HAP-1 (cell line): Measurements from ENCODE around the gene TXK.

Experiments
- DNase-seq, 2 experiments: peaks; one replicate each; pipeline ENCODE4 v3.0.0-alpha.2; 2016 to 2020; ENCODE audit warnings: low spot score in 2 of 2
- H3K27me3 ChIP-seq: fragments of 250-450 bp; sonication (Bioruptor Pico); 2 replicates; pipeline ENCODE4 v1.5.1; 2020; ENCODE audit warnings: low read depth, mild to moderate bottlenecking, moderate library complexity
- H3K36me3 ChIP-seq: fragments of 250-450 bp; sonication (Bioruptor Pico); replicated peaks from 2 replicates; pipeline ENCODE4 v1.5.1; 2020; ENCODE audit warnings: mild to moderate bottlenecking
- H3K4me1 ChIP-seq: fragments of 250-450 bp; sonication (Bioruptor Pico); 2 replicates; pipeline ENCODE4 v1.5.1; 2020; ENCODE audit warnings: mild to moderate bottlenecking
- H3K4me3 ChIP-seq: fragments of 250-450 bp; sonication (Bioruptor Pico); 2 replicates; pipeline ENCODE4 v1.5.1; 2020; ENCODE audit warnings: mild to moderate bottlenecking, moderate library complexity
- H3K9me3 ChIP-seq: fragments of 250-450 bp; sonication (Bioruptor Pico); 2 replicates; pipeline ENCODE4 v1.5.1; 2020; ENCODE audit warnings: mild to moderate bottlenecking, moderate library complexity
- in situ Hi-C: fragments of 300-500 bp; cut with MboI; formaldehyde crosslinking; loops from 3 replicates; pipeline ENCODE4 v1.14.3; 2020; ENCODE audit warnings: low sequenced_read_pairs, inconsistent platforms, mixed read lengths

The TXK gene

DNA sequence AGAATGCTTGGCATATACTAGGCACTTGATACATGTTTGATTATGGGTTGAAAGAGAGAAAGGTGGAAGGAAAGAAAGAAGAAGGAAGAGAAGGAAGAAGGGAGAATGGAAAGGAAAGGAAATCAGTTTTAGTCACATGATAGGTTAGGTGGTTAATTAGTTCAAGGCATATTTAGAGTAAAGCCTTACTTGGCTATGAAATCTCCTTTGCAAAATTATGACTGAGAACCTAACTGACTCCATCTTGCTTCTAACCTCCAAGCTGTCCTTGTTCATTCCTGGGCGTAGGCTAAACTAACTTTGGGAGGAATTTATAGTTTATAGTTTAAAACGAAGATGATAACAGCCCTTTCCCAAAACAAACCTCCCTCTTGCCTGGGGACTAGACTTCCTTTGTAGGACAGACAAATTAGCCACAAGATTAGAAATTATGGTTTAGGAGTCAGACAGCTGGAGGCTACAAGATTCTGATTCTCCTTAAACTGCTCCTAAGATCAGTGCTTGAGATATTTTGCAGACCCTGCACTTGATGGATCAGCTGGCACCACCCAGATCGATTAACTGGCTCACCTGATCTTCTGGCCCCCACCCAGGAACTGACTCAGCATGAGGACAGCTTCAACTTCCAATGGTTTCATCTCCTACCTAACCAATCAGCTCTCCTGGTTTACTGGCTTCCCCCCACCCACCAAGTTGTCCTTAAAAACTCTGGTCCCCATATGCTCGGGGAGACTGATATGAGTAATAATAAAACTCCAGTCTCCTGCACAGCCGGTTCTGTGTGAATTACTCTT lies 55.0 kb downstream of the TXK start:
- in situ Hi-C loops = loop anchor here (25.0 kb wide), 2 partner anchors 142 to 392 kb away; no protein-coding TSS in a partner anchor
- DNase-seq = no peak
- Histone ChIP-seq H3K4me1 (peaks cover 4% of the 10 kb centered on the region), H3K36me3 (no peaks in the 10 kb centered on the region), H3K4me3 (no peak overlapping the region), H3K9me3 (no peaks in the 10 kb centered on the region), H3K27me3 (no peaks in the 10 kb centered on the region)

DNA sequence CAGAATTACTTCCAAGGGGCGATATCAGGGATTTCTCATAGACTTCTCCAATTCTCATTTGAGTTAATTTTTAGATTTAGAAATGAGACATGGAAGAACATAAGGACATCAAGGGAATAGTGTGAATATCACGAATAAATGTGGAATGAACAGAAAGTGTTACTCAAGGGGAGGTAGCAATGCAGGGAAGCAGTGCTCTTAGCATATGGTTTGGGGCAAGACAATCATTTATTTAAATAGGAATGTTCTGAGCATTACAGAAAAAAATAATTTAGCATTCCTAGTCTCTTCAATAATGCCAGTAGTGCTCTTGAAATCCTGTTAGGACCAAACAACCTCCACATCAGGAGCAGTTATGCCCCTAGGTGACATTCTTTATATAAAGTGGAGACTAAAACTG lies 55.6 kb downstream of the TXK start:
- DNase-seq = no peak
- Histone ChIP-seq H3K27me3 (no peaks in the 10 kb centered on the region), H3K9me3 (no peaks in the 10 kb centered on the region), H3K36me3 (no peaks in the 10 kb centered on the region), H3K4me1 (peaks cover 9% of the 10 kb centered on the region), H3K4me3 (no peak overlapping the region)
- in situ Hi-C loops = loop anchor here (25.0 kb wide), 2 partner anchors 141 to 391 kb away; no protein-coding TSS in a partner anchor

DNA sequence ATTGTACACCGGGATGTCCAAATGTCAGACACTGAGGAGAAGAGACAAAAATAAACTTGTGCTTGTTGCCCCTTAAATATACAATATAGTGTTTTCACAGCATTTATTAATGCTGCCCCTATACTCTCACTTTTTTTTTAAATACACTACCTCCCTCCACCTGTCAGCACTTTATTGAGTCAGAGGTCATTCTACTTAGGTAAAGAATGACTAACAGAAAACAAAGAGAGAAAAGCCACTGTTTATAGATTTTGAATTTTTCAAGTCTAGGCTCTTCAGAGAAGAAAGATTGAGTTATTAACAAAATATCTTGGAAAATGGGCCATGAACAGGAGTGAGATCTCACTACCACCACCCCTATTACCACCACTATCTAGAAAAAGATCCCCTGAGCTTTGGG lies 59.4 kb downstream of the TXK start:
- H3K36me3 ChIP-seq = no peaks in the 10 kb centered on the region
- H3K27me3 ChIP-seq = no peaks in the 10 kb centered on the region
- DNase-seq = no peak
- in situ Hi-C loops = loop anchor here (25.0 kb wide), 2 partner anchors 137 to 387 kb away; no protein-coding TSS in a partner anchor
- peaks cover 15% of the 10 kb centered on the region for H3K4me1 ChIP-seq
- H3K4me3 ChIP-seq = no peak overlapping the region
- no peaks in the 10 kb centered on the region for H3K9me3 ChIP-seq

DNA sequence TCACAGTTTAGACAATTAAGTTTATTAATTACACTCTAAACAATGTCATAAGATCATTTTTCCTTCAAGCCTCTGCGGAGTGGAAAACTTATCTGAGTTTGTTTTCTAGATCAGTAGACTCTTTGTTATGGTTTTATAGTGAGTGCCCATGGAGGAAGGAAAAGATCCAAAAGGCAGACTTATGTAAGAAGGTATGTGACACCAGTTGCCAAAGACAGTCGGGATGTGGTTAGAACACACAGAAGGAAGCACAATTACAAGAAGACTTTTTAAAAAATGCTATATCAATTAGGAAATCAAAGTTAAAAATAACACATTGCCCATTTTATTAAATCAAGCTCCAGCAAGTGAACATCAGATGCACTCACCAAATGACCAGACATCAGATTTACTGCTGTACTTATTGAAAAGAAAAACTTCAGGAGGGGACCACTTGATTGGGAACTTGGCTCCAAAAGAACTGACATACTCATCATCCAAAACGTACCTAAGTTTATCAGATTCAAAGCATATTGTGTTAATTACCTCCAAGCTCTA lies 60.4 kb downstream of the TXK start:
- DNase-seq = no peak
- Histone ChIP-seq H3K9me3 (no peaks in the 10 kb centered on the region), H3K36me3 (no peaks in the 10 kb centered on the region), H3K4me3 (no peak overlapping the region), H3K4me1 (peaks cover 15% of the 10 kb centered on the region), H3K27me3 (no peaks in the 10 kb centered on the region)
- in situ Hi-C loops = no loop called here

DNA sequence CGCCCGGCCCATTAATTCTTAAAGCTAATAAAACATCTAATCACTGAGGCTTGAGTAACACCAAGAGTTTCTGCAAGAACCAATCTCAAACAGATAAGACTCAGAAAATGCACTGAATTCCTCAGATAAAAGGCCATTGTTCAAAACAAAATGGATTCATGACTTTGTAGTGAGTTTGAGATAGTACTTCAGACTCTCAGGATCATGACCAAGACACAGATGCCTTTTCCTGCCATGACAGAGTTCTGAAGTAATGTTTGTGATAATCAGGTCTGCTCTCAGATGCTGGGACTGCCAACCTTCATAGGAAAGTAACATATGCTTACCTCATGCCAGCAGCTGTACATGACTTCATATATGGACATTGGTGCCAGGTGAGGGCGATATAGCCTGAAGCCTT lies 62.9 kb downstream of the TXK start:
- no peaks in the 10 kb centered on the region for H3K9me3 ChIP-seq
- in situ Hi-C loops = no loop called here

DNA sequence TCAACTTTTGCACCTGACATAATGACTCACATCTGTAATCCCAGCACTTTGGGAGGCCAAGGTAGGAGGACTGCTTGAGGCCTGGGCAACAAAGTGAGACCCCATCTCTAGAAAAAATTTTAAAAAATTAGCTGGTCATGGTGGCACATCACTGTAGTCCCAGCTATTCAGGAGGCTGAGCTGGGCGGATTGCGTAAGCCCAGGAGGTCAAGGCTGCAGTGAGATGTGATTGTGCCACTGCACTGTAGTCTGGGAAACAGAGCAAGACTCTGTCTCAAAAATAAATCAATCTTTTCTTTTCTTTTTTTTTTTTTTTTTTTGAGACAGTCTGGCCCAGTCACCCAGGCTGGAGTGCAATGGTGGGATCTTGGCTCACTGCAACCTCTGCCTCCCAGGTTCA lies 65.0 kb downstream of the TXK start:
- Histone ChIP-seq H3K27me3 (no peaks in the 10 kb centered on the region), H3K4me3 (no peak overlapping the region), H3K4me1 (peaks cover 10% of the 10 kb centered on the region), H3K9me3 (no peaks in the 10 kb centered on the region), H3K36me3 (no peaks in the 10 kb centered on the region)
- DNase-seq = no peak
- in situ Hi-C loops = no loop called here

More for the DNA sequence above, 62.9 kb downstream of the TXK start:
- H3K4me1 ChIP-seq = peaks cover 15% of the 10 kb centered on the region
- H3K36me3 ChIP-seq = no peaks in the 10 kb centered on the region
- peak in 1 of 2 experiments; percentile 59 for DNase-seq
- H3K27me3 ChIP-seq = no peaks in the 10 kb centered on the region
- H3K4me3 ChIP-seq = no peak overlapping the region

DNA sequence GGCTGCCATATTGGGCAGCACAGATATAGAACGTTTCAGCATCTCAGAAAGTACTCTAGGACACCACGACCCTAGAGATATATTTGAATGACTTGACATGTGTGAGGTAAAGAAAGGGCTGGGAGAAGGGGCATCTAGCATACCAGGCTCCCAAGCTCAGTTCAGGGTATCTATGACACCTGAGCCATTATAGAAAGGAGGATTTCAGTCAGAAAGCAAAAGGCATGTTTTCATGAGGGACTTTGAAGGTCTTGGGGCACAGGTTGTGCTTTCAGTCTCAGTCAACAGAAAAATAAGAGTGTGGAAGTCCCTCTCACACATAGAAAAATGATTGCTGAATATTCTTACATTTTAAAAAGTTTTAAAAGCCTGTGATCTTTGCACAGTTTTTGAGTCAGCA lies 65.9 kb downstream of the TXK start:
- Histone ChIP-seq H3K9me3 (no peaks in the 10 kb centered on the region), H3K4me1 (peaks cover 5% of the 10 kb centered on the region; the same call in 1 of the 2 replicates), H3K4me3 (no peak overlapping the region), H3K27me3 (no peaks in the 10 kb centered on the region), H3K36me3 (no peaks in the 10 kb centered on the region)
- no peak for DNase-seq
- in situ Hi-C loops = no loop called here

DNA sequence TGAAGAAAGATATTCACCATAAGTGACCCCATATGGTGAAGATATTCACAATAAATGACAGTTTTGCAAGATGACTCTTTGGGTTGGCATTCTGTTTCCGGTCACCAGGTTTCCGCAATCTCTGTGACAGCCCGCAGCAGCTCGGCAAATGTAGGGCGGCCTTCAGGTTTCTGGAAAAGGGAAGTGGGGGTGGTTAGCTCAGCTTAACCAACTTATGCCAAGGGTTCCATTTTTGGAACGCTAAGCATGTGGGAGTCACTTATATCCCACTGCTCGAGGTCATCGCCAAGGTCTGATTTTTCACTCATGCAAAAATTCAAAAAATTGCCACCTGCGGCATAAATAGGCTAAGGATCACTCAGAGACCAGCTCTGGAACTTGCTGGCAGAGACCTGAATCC lies 66.5 kb downstream of the TXK start:
- H3K36me3 ChIP-seq = no peaks in the 10 kb centered on the region
- H3K9me3 ChIP-seq = no peaks in the 10 kb centered on the region
- H3K4me3 ChIP-seq = no peak overlapping the region
- in situ Hi-C loops = no loop called here
- H3K27me3 ChIP-seq = no peaks in the 10 kb centered on the region
- no peak for DNase-seq
- H3K4me1 ChIP-seq = peaks cover 5% of the 10 kb centered on the region; the same call in 1 of the 2 replicates

DNA sequence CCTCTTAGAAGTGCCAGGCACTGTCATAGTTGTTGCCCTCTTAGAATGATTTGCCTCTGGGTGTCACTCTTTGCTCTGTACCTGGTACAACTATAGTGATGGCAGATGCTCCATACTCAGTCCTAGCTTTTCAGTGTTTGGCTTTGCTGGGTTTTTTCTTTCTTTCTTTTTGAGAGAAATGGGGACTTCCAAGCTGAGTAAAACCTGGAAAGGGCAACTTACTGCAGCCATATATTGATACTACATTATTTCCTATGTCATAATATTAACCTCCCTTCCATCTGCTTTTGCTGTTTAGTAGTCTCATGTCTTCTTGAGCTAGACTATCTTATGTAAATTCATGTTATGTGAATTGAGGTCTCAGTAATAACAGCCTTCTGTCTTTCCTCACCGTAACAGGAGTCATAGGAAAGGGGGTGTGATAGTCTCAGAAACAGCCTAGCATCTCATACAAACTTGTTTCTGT lies 68.4 kb downstream of the TXK start:
- in situ Hi-C loops = no loop called here
- H3K9me3 ChIP-seq = no peaks in the 10 kb centered on the region
- no peaks in the 10 kb centered on the region for H3K36me3 ChIP-seq
- H3K4me1 ChIP-seq = no peaks in the 10 kb centered on the region
- DNase-seq = no peak
- H3K27me3 ChIP-seq = no peaks in the 10 kb centered on the region
- H3K4me3 ChIP-seq = no peak overlapping the region

DNA sequence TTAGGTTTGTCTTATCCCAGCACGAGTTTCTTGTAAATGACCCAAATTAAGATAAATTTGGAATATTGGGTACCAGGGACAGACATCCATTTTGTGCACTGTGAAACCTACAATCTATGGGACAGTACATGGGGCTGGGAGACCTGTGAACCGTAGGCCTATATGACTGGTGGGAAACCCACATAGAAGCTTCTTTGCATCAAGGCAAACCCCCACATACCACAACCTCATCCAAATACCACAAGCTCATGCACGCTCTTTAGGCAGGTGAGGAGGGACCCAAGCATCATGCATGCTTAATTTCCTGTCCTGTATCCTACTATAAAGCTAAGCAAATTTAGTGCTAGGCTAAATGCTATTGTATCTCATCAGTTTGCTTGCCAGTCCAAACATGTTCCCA lies 69.7 kb downstream of the TXK start:
- Histone ChIP-seq H3K27me3 (no peaks in the 10 kb centered on the region), H3K4me1 (no peaks in the 10 kb centered on the region), H3K9me3 (no peaks in the 10 kb centered on the region), H3K4me3 (no peak overlapping the region), H3K36me3 (no peaks in the 10 kb centered on the region)
- in situ Hi-C loops = no loop called here
- DNase-seq = no peak

DNA sequence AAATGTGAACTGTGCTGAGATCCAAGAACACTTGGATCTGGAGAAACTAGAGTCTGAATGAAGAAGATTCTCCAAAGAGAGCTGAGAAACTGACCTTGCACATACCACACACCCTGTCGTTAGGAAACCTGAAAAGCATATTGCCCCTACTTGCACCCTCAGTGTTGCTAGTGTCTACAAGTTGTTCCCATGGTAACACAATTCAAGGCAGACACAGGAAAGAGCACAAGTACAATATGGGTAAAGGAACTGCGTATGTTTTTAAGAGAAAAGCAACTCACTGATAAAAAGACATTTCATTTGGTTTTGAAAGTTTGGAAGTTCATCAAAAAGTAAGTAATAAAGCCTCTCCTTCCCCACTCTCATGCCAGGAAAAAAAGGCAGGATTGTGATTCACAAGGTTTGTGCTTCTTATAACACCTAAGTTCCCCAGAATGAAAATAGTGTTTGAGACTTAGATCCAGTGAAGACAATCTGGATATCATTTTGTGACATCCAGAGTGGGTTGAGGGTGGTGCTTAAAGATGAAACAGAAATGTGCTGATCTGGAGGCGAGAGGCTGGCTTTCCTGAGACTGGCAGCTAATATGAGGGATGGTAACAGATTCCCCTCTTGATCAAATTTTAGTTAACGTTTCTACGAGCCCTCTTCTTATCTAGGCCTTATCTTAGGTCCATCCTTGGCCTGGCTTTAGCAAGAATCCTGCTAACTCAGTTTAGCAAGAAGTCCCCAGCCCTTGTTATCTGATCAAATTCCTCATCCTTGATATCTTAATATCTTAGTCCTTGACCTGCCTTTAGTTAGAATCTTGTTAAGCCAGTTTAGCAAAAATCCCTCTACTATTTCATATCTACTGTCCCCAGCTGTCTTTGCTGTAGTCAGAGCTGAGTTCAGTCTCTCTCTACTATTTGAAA lies 75.2 kb downstream of the TXK start:
- no peaks in the 10 kb centered on the region for H3K36me3 ChIP-seq
- no peaks in the 10 kb centered on the region for H3K27me3 ChIP-seq
- H3K4me3 ChIP-seq = no peak overlapping the region
- no peaks in the 10 kb centered on the region for H3K9me3 ChIP-seq
- H3K4me1 ChIP-seq = no peaks in the 10 kb centered on the region
- DNase-seq = no peak
- in situ Hi-C loops = no loop called here

DNA sequence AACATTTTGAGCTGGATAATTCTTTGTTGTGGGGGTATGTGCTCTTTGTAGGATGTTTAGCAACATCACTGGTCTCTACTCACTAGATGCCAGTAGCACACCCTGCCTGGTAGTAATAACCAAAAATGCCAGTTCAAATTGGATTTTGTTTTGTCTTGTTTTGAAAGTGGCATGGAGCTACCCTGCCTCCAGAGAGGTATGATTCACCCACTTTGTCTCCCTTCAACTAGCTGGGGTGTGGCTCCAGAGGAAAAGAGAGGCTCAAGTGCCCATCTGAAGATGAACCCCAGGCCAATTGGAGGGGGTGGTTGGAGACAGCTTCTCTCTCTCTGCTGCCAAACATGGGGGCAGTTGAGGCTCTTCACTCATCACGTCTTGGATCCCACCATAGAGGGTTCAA lies 83.0 kb downstream of the TXK start:
- Histone ChIP-seq H3K4me3 (no peak overlapping the region), H3K4me1 (no peaks in the 10 kb centered on the region), H3K27me3 (no peaks in the 10 kb centered on the region), H3K9me3 (no peaks in the 10 kb centered on the region), H3K36me3 (no peaks in the 10 kb centered on the region)
- in situ Hi-C loops = no loop called here
- DNase-seq = no peak

DNA sequence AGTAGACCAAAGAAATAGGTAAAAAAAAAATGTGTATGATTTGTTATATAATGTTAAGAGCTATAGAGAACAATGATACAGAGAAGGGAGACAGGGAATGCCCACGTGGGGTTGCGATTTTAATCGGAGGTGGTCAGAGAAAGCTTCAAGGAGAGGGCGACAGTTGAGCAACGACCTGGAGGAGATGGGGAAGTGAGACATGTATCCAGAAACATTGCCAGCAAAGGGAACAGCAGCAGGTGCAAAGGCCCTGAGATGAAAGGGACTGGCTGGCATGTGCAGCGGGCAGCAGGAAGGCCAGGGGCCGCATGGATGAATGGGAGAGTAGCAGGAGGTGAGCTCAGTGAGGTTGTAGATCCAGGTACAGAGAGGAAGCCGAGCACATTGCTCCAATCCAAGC lies 84.6 kb downstream of the TXK start:
- in situ Hi-C loops = no loop called here

DNA sequence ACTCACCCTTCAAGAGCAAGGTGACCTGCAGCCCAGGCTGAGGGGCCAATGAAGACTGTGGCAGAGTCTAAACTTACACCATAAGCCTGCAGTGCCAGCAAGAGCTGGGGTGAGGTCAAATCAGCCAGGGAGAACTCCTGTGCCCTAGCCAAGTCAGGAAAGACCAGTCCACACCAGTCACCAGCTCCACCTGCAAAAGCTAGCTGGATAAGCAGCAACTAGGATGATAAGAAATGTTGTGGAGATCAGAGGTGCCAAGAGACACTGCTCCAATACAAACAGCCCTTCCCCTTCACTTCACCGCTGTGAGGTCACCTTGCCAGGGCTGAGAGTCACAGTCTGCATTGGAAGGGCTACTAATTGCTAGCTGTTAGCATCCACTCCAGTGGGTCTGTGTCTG lies 86.2 kb downstream of the TXK start:
- H3K4me3 ChIP-seq = no peak overlapping the region
- DNase-seq = no peak
- peaks cover 4% of the 10 kb centered on the region for H3K4me1 ChIP-seq

More for the DNA sequence above, 84.6 kb downstream of the TXK start:
- Histone ChIP-seq H3K36me3 (no peaks in the 10 kb centered on the region), H3K4me3 (no peak overlapping the region), H3K9me3 (no peaks in the 10 kb centered on the region), H3K27me3 (no peaks in the 10 kb centered on the region), H3K4me1 (no peaks in the 10 kb centered on the region)
- no peak for DNase-seq

More for the DNA sequence above, 86.2 kb downstream of the TXK start:
- Histone ChIP-seq H3K36me3 (no peaks in the 10 kb centered on the region), H3K9me3 (no peaks in the 10 kb centered on the region), H3K27me3 (no peaks in the 10 kb centered on the region)
- in situ Hi-C loops = no loop called here
